SU-DHL-6 (cell line): Measurements from ENCODE around the gene KLHL42.

Experiments
- H2AFZ ChIP-seq: fragments of 200-600 bp; sonication (generic); 2 replicates; pipeline ENCODE4 v1.6.1; 2014; ENCODE audit warnings: low read depth, mild to moderate bottlenecking, moderate library complexity, mixed read lengths, antibody characterized with exemption, low read length; ENCODE audit not compliant: severe bottlenecking
- H3F3A ChIP-seq: fragments of 200-600 bp; shearing (Covaris generic); 2 replicates; pipeline ENCODE4 v1.6.0; 2016; ENCODE audit warnings: antibody characterized with exemption, mild to moderate bottlenecking; ENCODE audit not compliant: insufficient read depth
- H3K27ac ChIP-seq: fragments of 200-600 bp; sonication (generic); 2 replicates; pipeline ENCODE4 v1.5.1; 2016; ENCODE audit warnings: low read depth, mild to moderate bottlenecking, low read length, moderate library complexity, mixed read lengths
- H3K27me3 ChIP-seq: fragments of 200-600 bp; sonication (generic), shearing (Covaris generic); 2 replicates; pipeline ENCODE4 v1.6.0; 2014; ENCODE audit warnings: mild to moderate bottlenecking, low read length
- H3K36me3 ChIP-seq: fragments of 200-600 bp; sonication (generic); 2 replicates; pipeline ENCODE4 v1.6.1; 2014; ENCODE audit warnings: mild to moderate bottlenecking, low read length, mixed read lengths
- H3K4me2 ChIP-seq: fragments of 300-600, 200-600 bp; shearing (Covaris generic), sonication (generic); 2 replicates; pipeline ENCODE4 v1.6.0; 2014; ENCODE audit warnings: low read length, low read depth, mild to moderate bottlenecking; ENCODE audit not compliant: poor library complexity, severe bottlenecking
- H3K4me3 ChIP-seq: fragments of 200-600 bp; sonication (generic); 2 replicates; pipeline ENCODE4 v1.5.1; 2014; ENCODE audit warnings: antibody characterized with exemption, low read length, mild to moderate bottlenecking, mixed read lengths; ENCODE audit not compliant: insufficient read depth, poor library complexity, severe bottlenecking
- H3K79me2 ChIP-seq: fragments of 200-600 bp; sonication (generic); 2 replicates; pipeline ENCODE4 v1.6.1; 2014; ENCODE audit warnings: mild to moderate bottlenecking, low read length, moderate library complexity; ENCODE audit not compliant: insufficient read depth
- H3K9ac ChIP-seq: fragments of 200-600 bp; sonication (generic); 2 replicates; pipeline ENCODE4 v1.7.0; 2014; ENCODE audit warnings: mild to moderate bottlenecking, low read length
- H3K9me2 ChIP-seq: fragments of 200-600 bp; sonication (generic); replicated peaks from 2 replicates; pipeline ENCODE4 v1.6.1; 2014; ENCODE audit warnings: low read length; ENCODE audit not compliant: insufficient read depth
- H3K9me3 ChIP-seq: fragments of 200-600 bp; sonication (generic); 2 replicates; pipeline ENCODE4 v1.6.1; 2014; ENCODE audit warnings: low read length, mixed read lengths; ENCODE audit not compliant: insufficient read depth
- H4K20me1 ChIP-seq: fragments of 200-600 bp; sonication (generic); 2 replicates; pipeline ENCODE4 v1.6.1; 2014; ENCODE audit warnings: low read depth, mild to moderate bottlenecking, antibody characterized with exemption, low read length, moderate library complexity, mixed read lengths
- CTCF ChIP-seq: fragments of 200-600 bp; sonication (generic); IDR thresholded peaks from one replicate; pipeline ENCODE4 v1.5.1; 2017; ENCODE audit warnings: antibody characterized with exemption, mild to moderate bottlenecking, low read length, moderate library complexity; ENCODE audit not compliant: insufficient read depth, poor library complexity, severe bottlenecking
- EZH2phosphoT487 ChIP-seq: fragments of 200-600 bp; sonication (generic), shearing (Covaris generic); conservative IDR thresholded peaks from 2 replicates; pipeline ENCODE4 v1.6.1; 2018; ENCODE audit warnings: mild to moderate bottlenecking, antibody characterized with exemption, low read length, moderate library complexity, mixed read lengths

The KLHL42 gene

GRCh38 chr12:27814851-27815591 is 35.0 kb downstream of the KLHL42 start:
- H3K9me2 ChIP-seq = no peaks in the 10 kb centered on the region
- no peak overlapping the region for H3K4me2 ChIP-seq
- TF ChIP-seq CTCF = no peak
- TF ChIP-seq EZH2phosphoT487 = no peak
- no peak overlapping the region for H3K4me3 ChIP-seq
- no peaks in the 10 kb centered on the region for H3K36me3 ChIP-seq
- 0 out of 2 replicates have a peak, but pooled peaks cover 6% of the 10 kb centered on the region for H3F3A ChIP-seq
- no peaks in the 10 kb centered on the region for H3K9me3 ChIP-seq
- no peak overlapping the region for H3K9ac ChIP-seq
- H4K20me1 ChIP-seq = no peaks in the 10 kb centered on the region
- no peak overlapping the region for H2AFZ ChIP-seq
- H3K27ac ChIP-seq = no peak overlapping the region
- H3K79me2 ChIP-seq = no peaks in the 10 kb centered on the region
- no peaks in the 10 kb centered on the region for H3K27me3 ChIP-seq

DNA sequence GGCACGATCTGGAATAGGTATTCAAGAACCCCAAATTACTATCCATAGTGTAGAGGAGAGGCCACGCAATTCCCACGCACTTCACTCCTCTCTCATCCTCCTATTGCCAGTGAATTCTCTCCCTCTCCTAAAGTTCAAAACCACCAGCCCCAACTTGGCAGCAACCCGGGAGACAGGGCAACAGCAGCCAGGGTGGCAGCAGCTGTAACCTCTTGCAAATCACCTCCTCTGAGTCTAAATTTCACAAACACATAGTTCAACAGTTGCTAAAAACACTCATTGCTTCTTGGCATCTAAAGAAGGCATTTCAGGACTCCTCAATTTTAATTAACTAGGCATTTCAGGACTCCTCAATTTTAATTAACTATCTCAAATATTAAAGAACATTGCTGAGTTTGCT is 37.7 kb downstream of the KLHL42 start:
- TF ChIP-seq CTCF (no peak), EZH2phosphoT487 (no peak)

GRCh38 chr12:27818401-27818918 is 38.4 kb downstream of the KLHL42 start:
- no peaks in the 10 kb centered on the region for H3K9me3 ChIP-seq

More for the DNA sequence above, 37.7 kb downstream of the KLHL42 start:
- Histone ChIP-seq H3K9me2 (no peaks in the 10 kb centered on the region), H2AFZ (no peak overlapping the region), H3K27ac (0 out of 2 replicates have a peak overlapping the region, but pooled peaks have one; percentile 98), H3K27me3 (no peaks in the 10 kb centered on the region), H3F3A (peaks cover 23% of the 10 kb centered on the region), H3K36me3 (no peaks in the 10 kb centered on the region), H3K9ac (no peak overlapping the region), H3K79me2 (no peaks in the 10 kb centered on the region), H3K9me3 (no peaks in the 10 kb centered on the region), H3K4me2 (peak overlapping the region; percentile 7), H4K20me1 (no peaks in the 10 kb centered on the region), H3K4me3 (no peak overlapping the region)

More at GRCh38 chr12:27818401-27818918, 38.4 kb downstream of the KLHL42 start:
- H3K36me3 ChIP-seq = no peaks in the 10 kb centered on the region
- peaks cover 30% of the 10 kb centered on the region for H3F3A ChIP-seq
- no peaks in the 10 kb centered on the region for H3K27me3 ChIP-seq
- no peaks in the 10 kb centered on the region for H4K20me1 ChIP-seq
- H2AFZ ChIP-seq = no peak overlapping the region
- H3K27ac ChIP-seq = peak overlapping the region; percentile 98; the same call in 1 of the 2 replicates
- H3K79me2 ChIP-seq = no peaks in the 10 kb centered on the region
- H3K9ac ChIP-seq = no peak overlapping the region
- no peak overlapping the region for H3K4me3 ChIP-seq
- H3K9me2 ChIP-seq = no peaks in the 10 kb centered on the region
- peak overlapping the region; percentile 7 for H3K4me2 ChIP-seq
- TF ChIP-seq CTCF (no peak), EZH2phosphoT487 (no peak)
